PC-9 (cell line): ENCODE results near the gene GOLGA6A. TPM values are rescaled to one million over a fixed set of nuclear protein-coding genes. Genes with fewer than 3 reads are reported as not detected.

Source experiments
- BruUV-seq: library from RNA; stranded (reverse); fragments of 400-500 nt; replicated peaks from 2 replicates; lab custom pipeline; 2021; lab: Mats Ljungman, UMichigan
- CTCF ChIA-PET: fragments of 300-600 bp; sonication (Branson Sonifier 250); formaldehyde crosslinking; loops from one replicate; lab custom pipeline; 2022; ENCODE audit warnings: antibody characterized with exemption; lab: Charles Lee
- POLR2A ChIA-PET: fragments of 300-600 bp; sonication (Branson Sonifier 250); formaldehyde crosslinking; loops from one replicate; lab custom pipeline; 2022; ENCODE audit warnings: antibody characterized with exemption; ENCODE audit not compliant: unreplicated experiment; lab: Charles Lee
- DNase-seq, 2 experiments: peaks; one replicate each; pipeline versions ENCODE4 v3.0.0 to v3.0.0-alpha.2; 2015 to 2022; ENCODE audit warnings: mixed read lengths in 1 of 2
- H2AFZ ChIP-seq: fragments of 200-600 bp; sonication (generic); 2 replicates; pipeline ENCODE4 v1.8.1; 2017; ENCODE audit warnings: antibody characterized with exemption
- H3F3A ChIP-seq: fragments of 200-600 bp; sonication (generic); 2 replicates; pipeline ENCODE4 v1.8.1; 2017; ENCODE audit warnings: antibody characterized with exemption, mild to moderate bottlenecking, low read depth; ENCODE audit not compliant: insufficient read depth
- H3K27ac ChIP-seq: fragments of 200-600 bp; sonication (generic); 2 replicates; pipeline ENCODE4 v1.6.1; 2016; ENCODE audit warnings: mixed run types
- H3K27me3 ChIP-seq: fragments of 200-600 bp; sonication (generic); 2 replicates; pipeline ENCODE4 v1.6.1; 2016; ENCODE audit warnings: low read depth, mixed run types; ENCODE audit not compliant: insufficient read depth
- H3K36me3 ChIP-seq: fragments of 200-600 bp; sonication (generic); 2 replicates; pipeline ENCODE4 v1.6.1; 2016; ENCODE audit warnings: low read depth, mixed run types
- H3K4me1 ChIP-seq: fragments of 200-600 bp; sonication (generic); replicated peaks from 2 replicates; pipeline ENCODE4 v1.6.1; 2016; ENCODE audit warnings: mixed run types; ENCODE audit not compliant: insufficient read depth
- H3K4me2 ChIP-seq: fragments of 200-600 bp; sonication (generic); 2 replicates; pipeline ENCODE4 v1.6.1; 2017; ENCODE audit warnings: mixed run types
- H3K4me3 ChIP-seq: fragments of 200-600 bp; sonication (generic); 2 replicates; pipeline ENCODE4 v1.6.1; 2016; ENCODE audit warnings: mixed run types
- H3K79me2 ChIP-seq: fragments of 200-600 bp; sonication (generic); 2 replicates; pipeline ENCODE4 v1.6.1; 2017; ENCODE audit warnings: low read depth, mixed run types
- H3K9me2 ChIP-seq: fragments of 200-600 bp; sonication (generic); 2 replicates; pipeline ENCODE4 v1.8.1; 2017; ENCODE audit warnings: mild to moderate bottlenecking; ENCODE audit not compliant: insufficient read depth
- H3K9me3 ChIP-seq: fragments of 200-600 bp; sonication (generic); 2 replicates; pipeline ENCODE4 v1.8.1; 2016; ENCODE audit warnings: low read depth; ENCODE audit not compliant: insufficient read depth
- H4K20me1 ChIP-seq: fragments of 200-600 bp; sonication (generic); 2 replicates; pipeline ENCODE4 v1.8.1; 2017; ENCODE audit not compliant: insufficient read depth
- CTCF ChIP-seq: fragments of 200-600 bp; sonication (generic); conservative IDR thresholded peaks from 2 replicates; pipeline ENCODE4 v1.6.1; 2017; ENCODE audit warnings: mixed run types, antibody characterized with exemption, mild to moderate bottlenecking, moderate library complexity
- EZH2 ChIP-seq: fragments of 200-600 bp; sonication (generic); IDR thresholded peaks from 2 replicates; pipeline ENCODE4 v1.8.0; 2017; ENCODE audit warnings: antibody characterized with exemption, low read depth
- intact Hi-C: fragments of 100-400 bp; cut with micrococcal nuclease; formaldehyde crosslinking; loops from one replicate; pipeline ENCODE4 v1.10.0; 2022; ENCODE audit not compliant: unreplicated experiment
- total RNA-seq: library from RNA; stranded (reverse); gene quantifications from 2 replicates; pipeline ENCODE4 v1.2.3, GENCODE V29; 2021

Gene GOLGA6A
- total RNA-seq, 1 experiment from 2014 or later, result not detected

- H3K79me2 ChIP-seq, result no peaks in the 10 kb centered on the region
- no peak overlapping the region for H3K4me3 ChIP-seq
- H3K27me3 ChIP-seq, result no peaks in the 10 kb centered on the region
- POLR2A ChIA-PET, result no interaction called here
- intact Hi-C loops, result no loop called here
- H3K36me3 ChIP-seq, result no peaks in the 10 kb centered on the region
- no peak overlapping the region for H3K27ac ChIP-seq
- H3F3A ChIP-seq, result peaks cover 19% of the 10 kb centered on the region
- H2AFZ ChIP-seq, result no peak overlapping the region
- no peaks in the 10 kb centered on the region for H3K9me3 ChIP-seq
- H4K20me1 ChIP-seq, result no peaks in the 10 kb centered on the region
- TF ChIP-seq CTCF, result no peak
- no peak for TF ChIP-seq EZH2
- DNase-seq, result no peak
- peaks cover 20% of the 10 kb centered on the region for H3K4me1 ChIP-seq
- no TSS peak for BruUV-seq
- no peak overlapping the region for H3K4me2 ChIP-seq
- H3K9me2 ChIP-seq, result no peaks in the 10 kb centered on the region
- CTCF ChIA-PET, result no interaction called here
Observed at GRCh38 chr15:74046275-74046674, 36.1 kb downstream of the GOLGA6A start.

DNA sequence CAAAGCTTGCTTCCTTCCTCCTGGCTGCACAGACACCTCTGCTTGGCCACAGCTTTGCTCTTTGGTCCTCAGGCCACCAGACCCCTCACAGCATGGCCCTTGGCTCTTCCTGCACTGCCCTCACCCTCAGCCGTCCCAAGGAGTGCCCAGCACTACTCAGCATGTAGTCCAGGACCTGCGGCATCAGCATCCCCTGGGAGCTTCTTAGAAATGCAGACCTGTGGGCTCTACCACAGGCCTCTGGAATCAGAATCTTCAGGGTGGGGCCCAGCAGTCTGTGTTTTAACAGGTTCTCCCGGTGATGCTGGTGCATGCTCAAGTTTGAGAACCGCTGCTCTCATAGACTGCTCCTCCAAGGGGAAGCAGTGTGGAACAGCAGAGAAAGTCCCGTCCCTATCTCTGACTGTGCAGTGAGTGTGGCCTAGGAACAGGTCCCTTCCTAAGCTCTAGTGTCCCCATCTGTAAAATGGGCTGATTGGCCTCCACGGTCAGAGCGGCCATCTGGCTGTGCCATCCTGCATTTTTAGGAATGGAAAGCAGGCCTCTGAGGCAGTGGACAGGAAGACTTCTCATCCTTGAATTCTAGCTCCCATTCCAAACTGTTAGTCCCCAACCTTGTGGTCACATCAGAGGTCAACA lies 36.6 kb downstream of the GOLGA6A start:
- no peak overlapping the region for H3K27ac ChIP-seq
- no peak for DNase-seq
- no peaks in the 10 kb centered on the region for H3K79me2 ChIP-seq
- no peaks in the 10 kb centered on the region for H3K36me3 ChIP-seq
- H3K27me3 ChIP-seq, result no peaks in the 10 kb centered on the region
- H3F3A ChIP-seq, result peaks cover 14% of the 10 kb centered on the region
- intact Hi-C loops, result no loop called here
- no peaks in the 10 kb centered on the region for H3K9me3 ChIP-seq
- no peak overlapping the region for H3K4me2 ChIP-seq
- ChIA-PET POLR2A (no interaction called here), CTCF (no interaction called here)
- peaks cover 15% of the 10 kb centered on the region for H3K4me1 ChIP-seq
- TF ChIP-seq EZH2, result no peak
- no peak for TF ChIP-seq CTCF
- H3K9me2 ChIP-seq, result no peaks in the 10 kb centered on the region
- no peak overlapping the region for H3K4me3 ChIP-seq
- no TSS peak for BruUV-seq
- H4K20me1 ChIP-seq, result no peaks in the 10 kb centered on the region
- H2AFZ ChIP-seq, result no peak overlapping the region

DNA sequence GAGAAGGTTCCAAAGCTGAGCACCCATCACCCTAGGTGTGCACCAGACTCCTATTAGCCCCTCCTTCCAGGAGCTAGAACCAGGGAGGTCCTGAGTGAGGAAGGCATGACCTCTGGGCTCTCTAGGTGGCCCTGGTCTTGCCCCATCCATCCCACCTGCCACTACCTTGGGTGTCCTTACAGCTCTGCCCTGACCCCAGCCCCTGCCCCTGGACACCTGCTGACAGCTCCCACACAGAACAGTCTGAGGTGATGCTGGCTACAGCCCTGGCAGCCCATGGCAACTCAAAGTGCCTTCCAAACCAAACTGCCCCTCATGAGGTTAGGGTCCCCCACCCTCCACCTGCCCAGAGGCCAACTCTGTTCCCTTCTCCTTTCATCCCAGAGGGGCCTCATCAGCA lies 37.2 kb downstream of the GOLGA6A start:
- Histone ChIP-seq H3K36me3 (no peaks in the 10 kb centered on the region), H2AFZ (no peak overlapping the region), H3K9me3 (no peaks in the 10 kb centered on the region), H3K4me1 (peaks cover 13% of the 10 kb centered on the region), H3K9me2 (no peaks in the 10 kb centered on the region), H3K4me2 (no peak overlapping the region), H3F3A (peaks cover 8% of the 10 kb centered on the region; the same call in 1 of the 2 replicates), H3K27ac (no peak overlapping the region), H3K79me2 (no peaks in the 10 kb centered on the region), H3K27me3 (no peaks in the 10 kb centered on the region), H3K4me3 (no peak overlapping the region), H4K20me1 (no peaks in the 10 kb centered on the region)
- ChIA-PET POLR2A (no interaction called here), CTCF (interaction anchor here (0.6 kb wide), 1 partner anchor 85 kb away, joined by 3 read pairs; no protein-coding TSS in a partner anchor)
- TF ChIP-seq CTCF, result no peak
- TF ChIP-seq EZH2, result no peak
- intact Hi-C loops, result no loop called here
- BruUV-seq, result no TSS peak
- DNase-seq, result no peak
